Neural cell (in vitro differentiated cells): Measurements from ENCODE around the gene IL36A. TPM values are rescaled to one million over a fixed set of nuclear protein-coding genes. Genes with fewer than 3 reads are reported as not detected.

ENCODE experiments used
- H2AFZ ChIP-seq: fragments of 200-600, 300-800 bp; sonication (generic), shearing (Covaris generic); 2 replicates; pipeline ENCODE4 v1.6.0; 2014; ENCODE audit warnings: low read depth, mild to moderate bottlenecking, antibody characterized with exemption, low read length, moderate library complexity
- H3F3A ChIP-seq: fragments of 200-600 bp; shearing (Covaris generic); 2 replicates; pipeline ENCODE4 v1.6.1; 2016; ENCODE audit warnings: mild to moderate bottlenecking, moderate library complexity, mixed read lengths, antibody characterized with exemption, low read length; ENCODE audit not compliant: insufficient read depth, poor library complexity, severe bottlenecking
- H3K27ac ChIP-seq: fragments of 200-600, 300-800 bp; sonication (generic), shearing (Covaris generic); 2 replicates; pipeline ENCODE4 v1.5.1; 2014; ENCODE audit warnings: mild to moderate bottlenecking, low read length, moderate library complexity
- H3K27me3 ChIP-seq: fragments of 300-800, 200-600 bp; sonication (generic), shearing (Covaris generic); 2 replicates; pipeline ENCODE4 v1.6.0; 2014; ENCODE audit warnings: mild to moderate bottlenecking, low read depth, low read length, moderate library complexity; ENCODE audit not compliant: insufficient read depth
- H3K36me3 ChIP-seq: fragments of 300-800, 200-600 bp; sonication (generic), shearing (Covaris generic); 2 replicates; pipeline ENCODE4 v1.5.1; 2014; ENCODE audit warnings: mild to moderate bottlenecking, antibody characterized with exemption, low read length, moderate library complexity; ENCODE audit not compliant: insufficient read depth
- H3K4me2 ChIP-seq: fragments of 300-800, 200-600 bp; sonication (generic), shearing (Covaris generic); 2 replicates; pipeline ENCODE4 v1.6.0; 2014; ENCODE audit warnings: mild to moderate bottlenecking, low read length
- H3K4me3 ChIP-seq: fragments of 300-800, 200-600 bp; sonication (generic), shearing (Covaris generic); 2 replicates; pipeline ENCODE4 v1.5.1; 2014; ENCODE audit warnings: mild to moderate bottlenecking, low read length, moderate library complexity
- H3K79me2 ChIP-seq: fragments of 200-600 bp; shearing (Covaris generic); replicated peaks from 2 replicates; pipeline ENCODE4 v1.6.0; 2014; ENCODE audit warnings: mild to moderate bottlenecking, low read length, moderate library complexity; ENCODE audit not compliant: insufficient read depth
- H3K9ac ChIP-seq: fragments of 300-800, 200-600 bp; sonication (generic), shearing (Covaris generic); 2 replicates; pipeline ENCODE4 v1.6.1; 2016; ENCODE audit warnings: mild to moderate bottlenecking, low read length, mixed read lengths
- H3K9me2 ChIP-seq: fragments of 200-600 bp; shearing (Covaris generic); 2 replicates; pipeline ENCODE4 v1.6.1; 2016; ENCODE audit warnings: mild to moderate bottlenecking, low read length, mixed read lengths; ENCODE audit not compliant: insufficient read depth
- H3K9me3 ChIP-seq: fragments of 200-600, 300-800 bp; sonication (generic), shearing (Covaris generic); 2 replicates; pipeline ENCODE4 v1.6.1; 2016; ENCODE audit warnings: mild to moderate bottlenecking, mixed run types, low read length, moderate library complexity, mixed read lengths
- H4K20me1 ChIP-seq: fragments of 200-600 bp; shearing (Covaris generic); 2 replicates; pipeline ENCODE4 v1.6.1; 2016; ENCODE audit warnings: mild to moderate bottlenecking, mixed run types; ENCODE audit not compliant: insufficient read depth
- EP300 ChIP-seq: fragments of 450-650 bp; conservative IDR thresholded peaks from 2 replicates; pipeline ENCODE4 v1.6.1; 2014; ENCODE audit warnings: antibody characterized with exemption, mild to moderate bottlenecking, moderate library complexity; ENCODE audit not compliant: poor library complexity, severe bottlenecking
- EZH2 ChIP-seq: fragments of 200-600, 300-800 bp; shearing (Covaris generic), sonication (generic); IDR thresholded peaks from 2 replicates; pipeline ENCODE4 v1.6.1; 2014; ENCODE audit warnings: antibody characterized with exemption, low read length, borderline replicate concordance, mild to moderate bottlenecking; ENCODE audit not compliant: insufficient read depth, poor library complexity, severe bottlenecking
- MXI1 ChIP-seq: fragments of 450-650 bp; conservative IDR thresholded peaks from 2 replicates; pipeline ENCODE4 v1.6.1; 2014; ENCODE audit warnings: antibody characterized with exemption, mild to moderate bottlenecking; ENCODE audit not compliant: poor library complexity, severe bottlenecking
- POLR2AphosphoS5 ChIP-seq: IDR thresholded peaks from 2 replicates; pipeline ENCODE4 v1.6.1; 2012
- RAD21 ChIP-seq: fragments of 450-650 bp; conservative IDR thresholded peaks from 2 replicates; pipeline ENCODE4 v1.6.1; 2014; ENCODE audit warnings: antibody characterized with exemption, mild to moderate bottlenecking, moderate library complexity
- REST ChIP-seq: IDR thresholded peaks from 2 replicates; pipeline ENCODE4 v1.6.1; 2012; ENCODE audit warnings: borderline replicate concordance
- SMC3 ChIP-seq: fragments of 450-650 bp; conservative IDR thresholded peaks from 2 replicates; pipeline ENCODE4 v1.6.1; 2014; ENCODE audit warnings: antibody characterized with exemption, mild to moderate bottlenecking, moderate library complexity; ENCODE audit not compliant: poor library complexity
- TAF1 ChIP-seq: IDR thresholded peaks from 2 replicates; pipeline ENCODE4 v1.6.1; 2012; ENCODE audit warnings: low read depth
- polyA plus RNA-seq: library from polyadenylated mRNA; depleted of rRNA; stranded (reverse); fragments of >200 nt; gene quantifications from 2 replicates; pipeline ENCODE4 v1.2.3, GENCODE V29; 2014
- TF ChIP-seq, protein P1 (sequence below): fragments of 450-650 bp; IDR thresholded peaks from 2 replicates; pipeline ENCODE4 v1.5.1; 2014; ENCODE audit warnings: antibody characterized with exemption, mild to moderate bottlenecking, moderate library complexity; ENCODE audit not compliant: poor library complexity, severe bottlenecking

IL36A gene
- polyA plus RNA-seq, 1 donor from 2014 or later = not detected

GRCh38 chr2:112977559-112978056 lies 27.7 kb upstream of the IL36A start, which contains the start of gene IL36G:
IL36G (plus strand) TSS chr2:112978006; CDS start chr2:112978639, 633 bp downstream.
- no peaks in the 10 kb centered on the region for H3K36me3 ChIP-seq

GRCh38 chr2:112979731-112980130 lies 25.5 kb upstream of the IL36A start:
- Histone ChIP-seq H3K9ac (no peak overlapping the region), H3K9me3 (no peaks in the 10 kb centered on the region), H3K79me2 (no peaks in the 10 kb centered on the region), H2AFZ (no peak overlapping the region), H3K4me3 (no peak overlapping the region), H3K36me3 (no peaks in the 10 kb centered on the region), H3K27ac (no peak overlapping the region), H3K4me2 (no peak overlapping the region), H3K9me2 (no peaks in the 10 kb centered on the region), H4K20me1 (no peaks in the 10 kb centered on the region), H3K27me3 (no peaks in the 10 kb centered on the region), H3F3A (no peaks in the 10 kb centered on the region)
- TF ChIP-seq, protein P1, sequence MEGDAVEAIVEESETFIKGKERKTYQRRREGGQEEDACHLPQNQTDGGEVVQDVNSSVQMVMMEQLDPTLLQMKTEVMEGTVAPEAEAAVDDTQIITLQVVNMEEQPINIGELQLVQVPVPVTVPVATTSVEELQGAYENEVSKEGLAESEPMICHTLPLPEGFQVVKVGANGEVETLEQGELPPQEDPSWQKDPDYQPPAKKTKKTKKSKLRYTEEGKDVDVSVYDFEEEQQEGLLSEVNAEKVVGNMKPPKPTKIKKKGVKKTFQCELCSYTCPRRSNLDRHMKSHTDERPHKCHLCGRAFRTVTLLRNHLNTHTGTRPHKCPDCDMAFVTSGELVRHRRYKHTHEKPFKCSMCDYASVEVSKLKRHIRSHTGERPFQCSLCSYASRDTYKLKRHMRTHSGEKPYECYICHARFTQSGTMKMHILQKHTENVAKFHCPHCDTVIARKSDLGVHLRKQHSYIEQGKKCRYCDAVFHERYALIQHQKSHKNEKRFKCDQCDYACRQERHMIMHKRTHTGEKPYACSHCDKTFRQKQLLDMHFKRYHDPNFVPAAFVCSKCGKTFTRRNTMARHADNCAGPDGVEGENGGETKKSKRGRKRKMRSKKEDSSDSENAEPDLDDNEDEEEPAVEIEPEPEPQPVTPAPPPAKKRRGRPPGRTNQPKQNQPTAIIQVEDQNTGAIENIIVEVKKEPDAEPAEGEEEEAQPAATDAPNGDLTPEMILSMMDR = no peak
- TF ChIP-seq POLR2AphosphoS5 (no peak), REST (no peak), RAD21 (no peak), MXI1 (no peak), SMC3 (no peak), EZH2 (no peak), EP300 (no peak), TAF1 (no peak)

More at GRCh38 chr2:112977559-112978056, 27.7 kb upstream of the IL36A start, which contains the start of gene IL36G:
- H4K20me1 ChIP-seq = no peaks in the 10 kb centered on the region
- H3K27ac ChIP-seq = no peak within 1 kb of the TSS
- no peaks in the 10 kb centered on the region for H3K9me3 ChIP-seq
- H3K4me3 ChIP-seq = no peak within 1 kb of the TSS
- TF ChIP-seq POLR2AphosphoS5 (no peak), EP300 (no peak), EZH2 (no peak)
- H3K4me2 ChIP-seq = no peak within 1 kb of the TSS
- H3K27me3 ChIP-seq = no peaks in the 10 kb centered on the region
- H3F3A ChIP-seq = no peaks in the 10 kb centered on the region
- H3K9ac ChIP-seq = no peak within 1 kb of the TSS
- H2AFZ ChIP-seq = no peak within 1 kb of the TSS
- no peaks in the 10 kb centered on the region for H3K9me2 ChIP-seq
- no peaks in the 10 kb centered on the region for H3K79me2 ChIP-seq
